GM18508 (cell line): ENCODE measurements around the gene TNFRSF14.

Source experiments
- ATAC-seq: cut with Tn5 transposase; IDR thresholded peaks from one replicate; pipeline ENCODE4 v1.9.1; 2021; ENCODE audit warnings: moderate number of reproducible peaks; ENCODE audit not compliant: insufficient read depth, unreplicated experiment

Gene TNFRSF14

DNA sequence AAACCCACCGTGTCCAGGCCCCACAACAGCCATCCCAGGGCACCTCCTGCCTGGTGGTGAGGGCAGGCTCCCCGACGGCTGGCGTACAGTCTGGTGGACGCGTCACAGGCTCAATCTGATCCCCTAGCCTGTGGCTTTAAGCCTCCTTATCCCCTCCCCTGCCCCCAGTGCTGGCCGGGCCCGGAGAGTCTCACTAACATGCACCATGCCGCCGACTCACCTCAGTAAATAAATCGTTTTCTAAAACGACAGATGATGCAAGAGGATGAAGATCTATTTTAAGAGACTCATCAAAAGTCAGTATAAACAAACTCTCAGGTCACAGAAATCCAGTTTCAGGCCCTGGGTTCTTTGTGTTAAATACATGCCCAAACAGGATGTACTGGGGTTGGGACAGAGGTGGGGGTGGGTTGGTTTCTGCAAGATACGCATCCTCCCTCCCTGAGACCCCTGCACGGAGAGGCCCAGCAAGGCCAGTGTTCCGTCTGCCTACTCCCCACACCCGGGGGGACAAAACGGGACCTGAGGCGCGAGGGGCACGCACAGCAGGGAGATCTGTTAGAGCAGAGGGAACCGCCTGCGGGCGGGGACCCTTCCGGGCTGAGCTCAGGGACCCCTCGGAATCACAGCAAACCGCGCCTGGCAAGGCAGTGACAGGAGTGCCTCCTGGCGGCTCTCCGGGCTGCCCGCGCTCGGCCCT lies 32.8 kb upstream of the TNFRSF14 start:
- ATAC-seq = no peak

DNA sequence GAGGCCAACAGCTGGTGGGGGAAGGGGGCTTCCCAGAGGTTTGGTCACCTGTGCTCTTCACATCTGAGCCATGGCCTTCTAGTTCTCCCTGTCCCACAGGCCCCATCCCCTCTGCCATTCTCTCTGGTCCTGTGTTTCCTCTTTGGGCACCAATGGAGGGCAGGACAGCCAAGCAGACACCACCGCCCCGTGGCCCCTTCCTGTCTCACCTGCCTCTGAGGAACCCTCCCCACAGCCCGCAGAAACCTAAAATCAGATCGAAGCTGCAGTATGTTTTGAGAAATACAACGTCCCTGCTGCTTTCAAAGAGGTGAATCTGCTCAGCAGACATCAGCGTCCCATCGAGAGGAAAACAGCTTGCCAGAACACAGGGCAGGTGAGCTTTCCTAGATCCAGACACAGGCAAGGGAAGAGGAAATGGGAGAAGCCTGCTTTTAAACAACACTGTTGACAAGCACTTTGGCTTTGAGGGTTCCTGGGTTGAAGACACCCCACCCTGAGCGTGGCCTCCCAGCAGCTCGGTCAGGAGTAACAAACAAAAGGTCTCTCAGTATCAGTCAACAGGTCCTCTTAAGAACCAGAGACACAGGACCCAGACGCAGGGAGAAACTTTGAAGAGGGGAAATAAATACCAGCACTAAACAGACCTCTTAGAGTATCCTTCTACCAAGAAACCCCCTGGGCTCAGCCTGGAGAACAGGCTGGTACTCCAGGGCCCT lies 32.1 kb upstream of the TNFRSF14 start:
- ATAC-seq = no peak

DNA sequence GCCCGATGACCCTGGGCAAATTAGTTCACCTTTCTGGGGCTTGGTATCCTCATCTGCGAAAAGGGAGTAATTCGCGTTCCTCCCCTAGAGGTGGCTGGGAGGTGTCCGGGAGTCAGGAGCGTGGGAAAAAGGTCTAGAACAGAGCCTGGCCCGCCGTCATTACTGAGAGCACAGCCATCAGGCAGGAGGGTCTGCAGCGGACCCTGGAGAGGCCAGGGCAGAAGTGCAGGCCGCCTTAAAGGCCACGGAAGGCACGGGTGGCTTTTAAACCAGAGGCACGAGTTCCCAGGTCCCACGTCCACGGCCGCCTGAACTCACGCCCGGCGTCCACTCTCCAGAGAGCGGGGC lies 30.6 kb upstream of the TNFRSF14 start:
- no peak for ATAC-seq

DNA sequence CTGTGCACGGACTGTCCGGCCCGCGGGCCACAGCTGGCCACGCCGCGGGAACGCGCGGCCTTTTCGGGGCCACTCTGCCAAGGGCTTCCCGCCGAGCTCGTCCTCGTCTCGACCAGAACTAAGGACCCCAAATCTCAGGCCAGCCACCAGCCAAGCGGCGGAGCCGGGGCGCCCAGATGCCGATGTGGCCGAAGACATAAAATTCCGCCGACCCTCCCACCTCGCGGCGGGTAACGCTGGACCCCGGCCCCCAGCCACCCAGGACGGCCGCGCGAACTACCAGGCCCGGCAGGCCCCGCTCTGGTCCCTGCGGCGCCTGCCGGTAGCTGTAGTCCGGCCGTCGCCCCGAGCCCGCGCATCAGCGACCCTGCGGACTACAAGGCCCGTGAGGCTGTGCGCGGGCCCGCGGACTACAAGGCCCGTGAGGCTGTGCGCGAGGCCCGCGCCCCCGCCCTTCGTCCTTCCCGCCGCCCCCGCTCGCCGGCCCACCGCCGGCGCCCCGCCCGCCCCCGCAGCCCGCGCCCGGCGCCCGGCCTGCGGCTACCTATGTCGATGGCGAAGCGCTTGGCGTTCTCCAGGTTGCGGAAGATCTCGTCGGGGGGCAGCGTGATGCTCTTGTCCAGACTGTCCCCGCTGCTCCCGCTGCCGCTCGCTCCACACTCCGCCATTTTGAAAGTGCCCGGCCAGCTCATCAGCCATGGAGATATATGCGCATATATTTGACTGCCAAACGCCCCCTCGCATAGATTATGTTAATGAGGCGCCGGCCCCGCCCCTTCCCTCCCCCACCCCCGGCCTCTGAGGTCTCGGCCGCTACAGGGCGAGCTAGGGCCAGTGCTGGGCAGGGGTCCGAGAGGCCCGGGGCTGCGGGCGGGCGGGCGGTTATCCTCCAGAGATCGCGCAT lies 30.0 kb upstream of the TNFRSF14 start, which contains the start of gene PANK4:
PANK4 (minus strand) TSS at position 677 of the 904 bp plus-strand sequence; CDS start at position 668, 9 bp downstream.
- peak; percentile 38 for ATAC-seq

DNA sequence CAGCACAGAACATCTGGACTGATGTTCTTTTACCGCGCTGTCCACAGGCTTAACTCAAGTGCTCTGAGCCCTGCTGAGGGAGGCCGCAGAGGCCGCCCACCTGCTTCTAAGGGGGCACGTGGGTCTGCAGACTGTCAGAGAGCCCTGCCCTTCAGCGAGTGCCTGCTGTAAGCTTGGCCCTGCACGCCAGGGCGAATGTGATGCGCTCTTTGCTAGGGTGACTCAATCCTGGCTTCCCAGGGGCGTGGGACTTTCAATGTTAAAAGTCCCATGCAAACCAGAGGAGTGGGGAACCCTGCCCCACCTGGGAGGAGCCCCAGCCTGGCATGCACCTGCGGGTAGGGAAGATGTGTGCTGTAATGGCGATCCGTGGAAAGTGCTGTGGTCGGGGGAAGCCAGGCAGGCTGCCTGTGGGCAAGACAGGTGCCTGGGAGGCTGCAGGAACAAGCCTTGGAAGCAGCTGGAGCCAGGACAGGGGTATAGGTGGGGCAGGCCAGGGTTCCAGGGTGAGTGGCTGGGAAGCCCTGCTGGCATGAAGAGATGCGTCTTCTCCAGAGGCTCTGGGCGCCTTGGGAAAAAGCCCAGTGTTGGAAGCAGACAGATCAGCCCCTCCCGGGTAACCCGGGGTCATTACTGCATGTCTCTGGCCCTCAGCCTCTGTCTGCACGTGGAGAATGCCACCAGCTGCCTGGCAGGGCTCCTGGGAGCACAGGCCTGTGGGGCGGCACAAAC lies 29.2 kb upstream of the TNFRSF14 start:
- peak; percentile 31 for ATAC-seq

DNA sequence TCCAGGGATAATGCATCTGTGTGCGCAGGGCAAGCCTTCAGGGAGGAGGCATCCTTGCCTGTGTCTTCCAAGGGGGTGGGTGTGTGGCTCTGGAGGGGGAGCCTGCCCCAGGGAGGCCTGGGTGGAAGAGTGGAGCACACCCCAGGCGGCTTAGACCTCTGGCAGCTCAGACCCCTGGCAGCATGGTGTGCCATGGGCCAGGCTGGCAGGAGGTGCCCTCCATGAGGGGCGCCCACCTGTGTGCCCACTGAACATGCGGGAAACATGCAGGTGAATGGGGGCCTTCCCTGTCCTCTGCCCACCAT lies 28.7 kb upstream of the TNFRSF14 start:
- no peak for ATAC-seq

DNA sequence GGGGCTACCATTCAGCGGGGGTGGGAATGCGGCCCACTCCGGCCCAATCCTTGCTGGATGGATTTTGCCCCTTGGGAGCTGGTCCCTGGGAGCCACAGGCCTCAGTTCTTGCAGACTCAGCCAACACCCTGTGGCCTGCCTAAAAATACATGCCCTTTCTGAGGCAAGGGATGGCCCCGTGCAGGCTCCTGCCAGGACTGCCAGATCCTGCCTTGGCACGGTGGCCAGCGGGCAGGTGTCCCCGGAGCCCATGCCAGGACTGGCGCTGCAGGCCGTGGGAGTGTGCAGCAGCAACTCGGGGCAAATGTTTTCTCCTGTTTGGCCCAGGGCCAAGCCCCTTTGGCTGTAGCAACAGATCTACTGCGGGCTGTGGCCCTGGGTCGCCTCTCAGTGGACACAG lies 28.2 kb upstream of the TNFRSF14 start:
- ATAC-seq = no peak

DNA sequence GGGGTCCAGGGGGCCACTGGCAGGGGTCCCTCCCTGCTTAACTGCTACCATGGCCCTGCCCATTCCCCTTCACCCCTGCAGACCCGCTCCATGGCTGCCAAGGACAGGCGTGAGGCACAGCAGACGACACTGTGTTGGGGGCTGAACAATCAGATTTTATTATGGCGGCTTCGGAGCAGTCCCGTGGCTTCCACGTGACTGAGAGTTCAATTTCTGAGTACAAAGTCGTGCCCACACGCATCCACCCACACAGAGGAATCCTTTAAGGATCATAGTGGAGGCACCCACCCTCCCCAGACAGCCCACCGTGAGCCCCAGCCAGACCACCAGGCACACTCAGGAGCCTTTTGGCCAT lies 27.6 kb upstream of the TNFRSF14 start:
- ATAC-seq = no peak

DNA sequence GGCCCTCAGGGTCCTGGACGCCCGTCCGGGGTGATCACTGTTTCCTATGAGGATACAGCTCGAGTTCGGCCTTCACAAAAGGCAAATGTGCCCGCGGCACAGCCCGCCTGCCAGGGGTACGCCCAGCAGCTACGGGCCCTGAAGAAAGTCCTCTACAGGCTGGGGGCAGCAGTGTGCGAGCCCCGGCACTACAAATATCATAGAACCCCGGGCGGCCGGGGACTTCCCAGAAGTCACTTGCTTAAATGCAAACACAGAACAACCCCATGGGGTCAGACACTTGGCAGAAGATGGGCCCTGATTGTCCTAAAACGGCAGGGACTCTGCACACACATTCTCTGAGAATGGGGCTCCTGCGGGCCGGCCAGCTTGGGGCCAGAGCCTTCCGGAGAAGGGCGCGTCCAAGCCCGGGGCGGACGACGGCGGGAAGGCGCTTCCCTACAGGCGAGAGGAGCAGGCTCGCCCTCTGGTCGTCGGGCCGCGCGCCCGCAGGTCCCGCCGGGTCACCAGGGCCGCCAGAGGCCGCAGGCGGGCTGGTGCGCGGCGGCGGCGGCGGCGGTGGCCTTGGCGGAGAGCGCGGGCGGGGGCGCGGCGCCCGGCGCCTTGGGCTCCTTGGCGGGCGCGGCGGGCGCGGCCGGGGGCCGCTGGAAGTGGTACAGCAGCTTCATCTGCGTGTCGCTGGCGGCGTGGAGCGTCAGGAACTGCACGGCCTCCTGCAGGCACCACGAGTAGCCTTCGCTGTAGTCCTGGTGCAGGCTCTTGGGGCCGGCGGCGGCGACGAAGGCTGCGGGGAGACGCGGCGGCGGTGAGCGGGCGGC lies 27.0 kb upstream of the TNFRSF14 start:
- no peak for ATAC-seq

DNA sequence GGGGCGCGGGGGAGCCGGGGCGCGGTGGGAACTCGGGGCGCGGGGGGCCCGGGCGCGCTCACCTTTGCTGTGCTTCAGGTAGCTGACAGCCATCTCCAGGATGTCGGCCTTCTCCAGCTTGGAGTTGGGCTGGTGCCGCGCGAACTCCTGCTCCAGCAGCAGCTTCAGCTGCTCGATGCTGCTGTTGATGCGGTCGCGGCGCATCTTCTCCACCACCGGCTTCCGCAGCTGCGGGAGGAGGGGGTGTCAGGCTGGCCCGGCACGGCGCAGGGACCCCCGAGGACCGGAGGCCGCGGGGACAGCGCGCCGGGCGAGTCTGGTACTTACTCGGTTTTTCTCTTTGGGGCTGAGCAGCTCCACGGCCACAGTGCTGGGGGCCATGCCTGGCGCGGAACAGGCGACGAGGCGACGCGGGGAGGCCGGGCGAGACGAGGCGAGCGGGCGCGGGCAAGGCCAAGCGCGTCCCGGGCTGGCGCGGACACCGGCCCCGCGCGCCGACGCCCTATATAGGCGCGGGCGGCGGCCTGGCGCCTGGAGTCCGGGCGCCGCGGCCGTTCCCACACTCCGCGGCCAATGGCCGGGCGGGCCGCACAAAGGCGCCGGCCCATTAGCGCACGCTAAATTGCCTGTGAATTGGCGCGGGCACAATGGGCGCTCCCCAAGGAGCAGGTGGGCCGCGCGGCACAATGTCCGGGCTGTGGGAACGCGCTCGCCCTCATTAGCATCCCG lies 26.2 kb upstream of the TNFRSF14 start, which contains the start of gene HES5:
HES5 (minus strand) TSS at position 480 of the 729 bp plus-strand sequence; CDS start at position 381, 99 bp downstream.
- ATAC-seq = no peak

DNA sequence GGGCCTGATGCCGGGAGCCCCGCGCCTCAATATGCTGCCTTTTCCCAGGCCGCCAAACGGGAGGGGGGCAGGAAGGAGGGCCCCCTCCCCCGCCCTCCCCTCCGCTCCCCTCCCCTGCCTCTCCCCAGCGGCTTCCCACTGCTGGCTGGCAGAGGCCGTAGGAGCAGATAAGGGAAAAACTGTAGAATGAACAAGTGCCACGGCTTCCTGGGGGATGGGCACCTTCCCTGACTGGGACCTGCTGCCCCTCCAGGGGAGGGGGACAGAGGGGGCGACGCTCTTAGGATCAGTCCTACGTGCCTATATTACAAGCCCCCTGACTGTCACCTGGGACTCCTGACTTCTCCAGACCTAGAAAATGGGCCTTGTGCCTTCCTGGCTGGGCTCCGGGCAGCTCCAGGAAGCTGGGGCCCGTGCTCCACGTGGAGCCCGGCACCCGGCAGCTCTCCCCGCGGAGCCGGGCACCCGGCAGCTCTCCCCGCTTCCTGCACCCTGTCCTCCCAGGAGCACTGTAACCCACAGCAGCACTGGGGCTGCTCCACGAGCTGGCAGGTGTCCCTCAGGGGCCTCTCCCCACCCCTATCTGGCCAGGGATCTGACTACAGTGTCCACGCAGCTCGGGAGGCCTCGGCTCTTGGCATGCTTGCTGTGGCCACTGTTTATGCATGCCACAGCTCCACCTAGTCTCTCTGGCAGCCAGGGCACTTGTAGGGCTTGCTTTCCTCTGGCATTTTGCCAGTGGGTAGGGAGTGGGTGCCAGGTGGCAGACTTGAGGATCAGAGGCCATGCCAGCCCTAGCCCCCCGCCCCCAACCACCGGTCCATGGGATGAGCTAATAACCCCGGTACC lies 25.4 kb upstream of the TNFRSF14 start:
- no peak for ATAC-seq

DNA sequence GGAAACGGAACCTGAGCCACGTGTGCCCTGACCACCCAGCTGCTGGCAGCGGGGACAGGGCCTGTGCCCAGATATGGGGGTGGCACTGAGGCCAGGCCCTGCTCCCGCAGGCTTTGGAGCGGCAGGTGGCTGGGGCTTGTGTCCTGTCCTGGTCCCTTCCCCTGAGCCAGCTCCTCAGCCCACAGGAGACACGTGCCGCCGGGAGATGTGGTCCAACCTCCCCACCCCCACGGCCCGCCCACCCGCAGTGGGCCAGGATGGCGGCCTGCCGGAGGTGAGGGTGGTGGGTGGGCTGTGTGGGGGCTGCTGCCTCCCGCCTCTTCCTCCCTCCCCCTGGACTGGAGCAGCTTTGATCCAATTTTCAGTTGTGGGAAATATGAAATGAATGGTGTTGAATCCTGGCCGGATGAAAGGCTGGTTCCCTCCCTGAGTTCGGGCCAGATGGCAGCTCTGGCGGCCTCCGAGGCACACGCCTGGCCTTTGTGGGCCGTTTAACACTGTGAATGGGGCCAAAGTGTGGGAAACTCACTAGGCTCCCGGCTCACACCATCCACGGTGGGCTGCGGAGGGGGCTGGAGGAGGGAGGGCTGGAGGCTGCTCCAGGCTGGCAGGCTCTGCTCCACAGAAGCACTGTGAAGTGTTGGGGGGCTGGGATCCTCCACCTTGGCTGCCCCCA lies 23.5 kb upstream of the TNFRSF14 start:
- no peak for ATAC-seq

DNA sequence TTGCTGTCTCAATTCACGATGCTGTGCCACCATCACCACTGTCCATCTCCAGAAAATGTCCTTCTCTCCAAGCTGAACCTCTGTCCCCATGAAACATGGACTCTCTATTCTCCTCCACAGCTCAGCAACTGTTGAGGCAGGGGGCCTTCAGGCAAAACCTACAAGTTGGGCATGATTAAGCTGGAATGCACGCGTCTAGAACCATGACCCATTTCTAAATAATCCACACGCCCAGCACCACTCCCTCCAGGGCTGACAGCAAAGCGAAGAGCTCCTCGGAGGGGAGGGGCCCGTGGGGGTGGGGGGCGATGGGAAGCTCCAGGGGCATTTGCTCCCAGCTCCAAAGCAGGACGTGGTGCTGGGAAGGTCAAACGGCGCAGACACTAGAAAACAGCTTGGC lies 22.8 kb upstream of the TNFRSF14 start:
- no peak for ATAC-seq

DNA sequence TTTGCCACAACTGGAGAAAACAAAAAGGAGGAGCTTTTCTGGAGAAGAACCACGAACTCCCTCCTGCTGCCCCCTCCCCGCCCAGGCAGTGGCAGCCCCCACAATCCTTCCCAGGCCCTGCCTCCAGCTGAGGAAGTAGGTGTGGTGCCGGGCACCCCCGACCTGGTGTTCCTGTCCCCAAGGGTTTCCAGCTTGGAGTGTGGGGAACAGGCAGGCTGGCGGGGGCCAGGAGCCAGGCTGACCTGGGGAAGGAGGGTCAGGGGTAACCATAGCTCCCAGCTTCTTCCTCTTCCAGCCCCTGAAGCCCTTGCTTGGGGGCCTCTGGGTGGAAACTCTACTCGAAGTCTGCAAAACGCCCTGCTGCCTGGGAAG lies 21.9 kb upstream of the TNFRSF14 start:
- ATAC-seq = no peak

DNA sequence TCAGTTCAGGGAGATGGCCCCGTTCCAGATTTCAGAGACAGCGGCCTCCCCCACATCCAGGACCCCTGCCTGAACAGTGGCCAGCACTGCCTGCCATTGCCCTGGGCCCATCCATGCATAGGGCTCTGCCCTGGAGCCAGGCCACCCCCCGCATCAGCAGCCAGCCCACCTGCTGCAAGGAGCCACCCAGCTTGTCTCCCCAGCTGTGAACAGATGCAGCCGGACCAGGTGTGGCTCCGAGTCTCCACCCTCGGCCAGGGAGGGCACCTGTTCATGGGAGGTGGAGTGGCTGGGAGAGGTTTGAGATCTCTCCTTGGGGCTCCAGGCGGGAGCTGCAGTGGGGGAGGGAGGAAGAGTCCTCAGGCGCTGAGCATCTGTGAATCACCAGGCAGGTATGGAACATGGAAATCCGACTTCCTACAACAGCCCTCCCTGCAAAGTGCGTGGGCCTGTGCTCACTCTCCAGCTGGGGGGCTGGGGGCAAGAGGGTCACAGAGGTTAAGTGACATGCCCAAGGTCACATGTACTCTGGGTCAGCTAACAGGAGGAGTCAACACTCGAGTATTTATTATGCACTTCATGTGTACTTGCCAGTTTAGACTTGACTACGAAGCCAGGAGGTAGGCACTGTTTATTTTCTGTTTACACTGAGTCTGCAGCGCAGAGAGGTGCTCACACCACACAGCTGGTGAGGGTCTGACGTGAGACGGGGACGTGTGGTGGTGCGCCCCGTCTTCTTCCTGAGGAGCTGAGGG lies 21.3 kb upstream of the TNFRSF14 start:
- ATAC-seq = no peak

DNA sequence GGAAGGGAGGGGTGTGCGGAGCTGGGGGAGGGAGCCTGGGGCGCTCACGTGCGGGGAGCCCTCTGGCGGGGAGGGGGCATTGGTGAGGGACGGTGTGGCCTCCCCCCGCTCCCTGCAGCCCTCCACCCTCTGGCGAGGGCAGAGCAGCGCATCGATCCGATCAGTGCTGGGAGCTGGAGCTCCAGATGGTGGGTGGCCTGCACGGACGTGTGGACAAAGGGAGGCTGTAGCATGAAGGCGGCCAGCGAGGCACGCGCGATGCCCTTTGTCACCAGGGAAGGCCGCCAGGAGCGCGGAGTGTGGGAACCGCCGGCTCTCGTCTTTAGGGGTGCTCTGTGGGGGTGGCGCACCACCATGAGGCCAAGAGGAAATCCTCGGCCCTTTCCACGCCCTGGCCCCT lies 20.7 kb upstream of the TNFRSF14 start:
- ATAC-seq = no peak

DNA sequence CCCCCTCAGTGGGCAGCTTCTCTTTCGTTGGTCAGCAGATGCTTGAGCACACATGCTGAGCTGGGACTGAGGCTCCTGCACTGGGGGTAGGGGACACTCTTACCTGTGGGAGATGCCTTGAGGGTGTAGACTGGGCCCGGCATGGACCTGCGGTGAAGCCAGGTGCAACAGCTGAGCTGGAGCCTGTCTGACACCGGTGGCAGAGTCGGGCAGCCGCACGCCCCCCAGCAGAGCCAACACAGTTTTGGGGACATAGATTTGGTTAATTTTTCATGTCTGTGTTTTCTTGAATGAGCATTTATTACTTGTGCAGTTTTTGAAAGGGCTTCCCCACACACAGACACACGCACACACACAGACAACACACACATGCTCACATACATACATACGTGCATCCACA lies 20.2 kb upstream of the TNFRSF14 start:
- ATAC-seq = no peak
